Measurements from ENCODE around the gene RRAGB. TPM values are rescaled to one million over a fixed set of nuclear protein-coding genes. Genes with fewer than 3 reads are reported as not detected.
"Not testable (repeated sequence)": the region's sequence is repeated elsewhere in the genome, so short reads cannot be mapped to it uniquely, and the experiment has no call there.

RRAGB gene
- total RNA-seq, 2 experiments from 2014 or later = 7.0 to 8.5 TPM

DNA sequence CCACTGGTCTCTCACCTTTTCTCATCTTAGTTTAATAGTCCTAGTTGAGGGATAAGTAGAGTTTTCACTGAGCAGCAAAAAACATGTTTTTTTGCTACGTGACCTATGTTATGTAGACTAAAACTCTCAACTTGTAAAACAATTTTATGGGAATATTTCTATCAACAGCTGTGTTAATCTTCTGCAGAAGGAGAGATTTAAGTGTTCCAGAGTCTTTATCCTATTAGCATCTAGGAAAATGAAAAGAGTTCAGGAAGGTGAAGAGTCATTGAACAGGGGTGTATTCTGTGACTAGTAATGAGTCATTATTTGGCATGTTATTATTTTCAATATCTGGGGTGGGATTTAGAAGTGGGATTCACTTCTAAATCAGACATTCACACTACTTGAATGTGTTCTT, 41.9 kb downstream of the RRAGB start:
- ChIA-PET POLR2A (no interaction called here), CTCF (no interaction called here)
- H3K4me1 Mint-ChIP-seq (ENCODE audit: low read depth) = no peaks in the 10 kb centered on the region
- intact Hi-C loops (cut with DNase I, micrococcal nuclease) = no loop called here
- DNase-seq (no peak), ATAC-seq (ENCODE audit: poor library complexity) (no peak)
- H3K4me1 ChIP-seq (ENCODE audit: insufficient read depth, low read length) = no peaks in the 10 kb centered on the region
- no peak overlapping the region for H3K27ac ChIP-seq (ENCODE audit: low read depth in 1 of 2, low read length in 2 of 2)
- no peaks in the 10 kb centered on the region for H3K27me3 ChIP-seq (ENCODE audit: control insufficient read depth in 1 of 2, insufficient read depth in 2 of 2, low read length in 2 of 2)
- no peak for TF ChIP-seq CTCF (IDR thresholded peaks at IDR 0.05)
- H3K27ac Mint-ChIP-seq = no peak overlapping the region
- peaks cover 21% of the 10 kb centered on the region for H3K36me3 ChIP-seq (ENCODE audit: insufficient read depth, low read length)
- no peak overlapping the region for H3K4me3 Mint-ChIP-seq
- no peaks in the 10 kb centered on the region for H3K27me3 Mint-ChIP-seq
- H3K4me3 ChIP-seq (ENCODE audit: low read length) = no peak overlapping the region
- H3K9me3 ChIP-seq (ENCODE audit: control insufficient read depth in 1 of 2, insufficient read depth in 1 of 2, low read length in 2 of 2) = no peaks in the 10 kb centered on the region
- H3K36me3 Mint-ChIP-seq (ENCODE audit: low read depth) = peaks cover 82% of the 10 kb centered on the region
- H3K9me3 Mint-ChIP-seq = no peaks in the 10 kb centered on the region

- Histone ChIP-seq H3K36me3 (ENCODE audit: insufficient read depth, low read length) (no peaks in the 10 kb centered on the region), H3K27ac (ENCODE audit: low read depth in 1 of 2, low read length in 2 of 2) (no peak overlapping the region), H3K9me3 (ENCODE audit: control insufficient read depth in 1 of 2, insufficient read depth in 1 of 2, low read length in 2 of 2) (no peaks in the 10 kb centered on the region), H3K4me3 (ENCODE audit: low read length) (no peak overlapping the region), H3K27me3 (ENCODE audit: control insufficient read depth in 1 of 2, insufficient read depth in 2 of 2, low read length in 2 of 2) (no peaks in the 10 kb centered on the region), H3K4me1 (ENCODE audit: insufficient read depth, low read length) (no peaks in the 10 kb centered on the region)
- intact Hi-C loops (cut with DNase I, micrococcal nuclease) = no loop called here
- no peak for ATAC-seq (ENCODE audit: poor library complexity)
- DNase-seq = no peak
- H3K27me3 Mint-ChIP-seq = no peaks in the 10 kb centered on the region
- H3K4me1 Mint-ChIP-seq (ENCODE audit: low read depth) = no peaks in the 10 kb centered on the region
- CTCF ChIA-PET = interaction anchor here (1.0 kb wide), 1 partner anchor 21 kb away, joined by 3 read pairs; no protein-coding TSS in a partner anchor
- H3K27ac Mint-ChIP-seq = no peak overlapping the region
- peaks cover 2% of the 10 kb centered on the region for H3K9me3 Mint-ChIP-seq
- POLR2A ChIA-PET = no interaction called here
- TF ChIP-seq CTCF (IDR thresholded peaks at IDR 0.05) = no peak
- H3K36me3 Mint-ChIP-seq (ENCODE audit: low read depth) = peaks cover 53% of the 10 kb centered on the region
- no peak overlapping the region for H3K4me3 Mint-ChIP-seq
Observed at GRCh38 chrX:55767100-55767499, 49.6 kb downstream of the RRAGB start.

DNA sequence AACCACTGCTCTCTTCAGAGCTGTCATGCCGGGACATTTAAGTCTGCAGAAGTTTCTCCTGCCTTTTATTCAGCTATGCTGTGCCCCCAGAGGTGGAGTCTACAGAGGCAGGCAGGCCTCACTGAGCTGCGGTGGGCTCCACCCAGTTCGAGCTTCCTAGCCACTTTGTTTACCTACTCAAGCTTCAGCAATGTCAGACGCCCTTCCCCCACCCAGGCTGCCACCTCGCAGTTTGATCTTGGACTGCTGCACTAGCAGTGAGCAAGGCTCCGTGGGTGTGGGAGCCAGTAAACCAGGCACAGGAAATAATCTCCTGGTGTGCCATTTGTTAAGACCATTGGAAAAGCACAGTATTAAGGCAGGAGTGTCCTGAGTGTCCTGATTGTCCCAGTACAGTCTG, 56.9 kb downstream of the RRAGB start:
- H3K4me3 ChIP-seq (ENCODE audit: low read length); H3K4me3 Mint-ChIP-seq: not testable (repeated sequence)

DNA sequence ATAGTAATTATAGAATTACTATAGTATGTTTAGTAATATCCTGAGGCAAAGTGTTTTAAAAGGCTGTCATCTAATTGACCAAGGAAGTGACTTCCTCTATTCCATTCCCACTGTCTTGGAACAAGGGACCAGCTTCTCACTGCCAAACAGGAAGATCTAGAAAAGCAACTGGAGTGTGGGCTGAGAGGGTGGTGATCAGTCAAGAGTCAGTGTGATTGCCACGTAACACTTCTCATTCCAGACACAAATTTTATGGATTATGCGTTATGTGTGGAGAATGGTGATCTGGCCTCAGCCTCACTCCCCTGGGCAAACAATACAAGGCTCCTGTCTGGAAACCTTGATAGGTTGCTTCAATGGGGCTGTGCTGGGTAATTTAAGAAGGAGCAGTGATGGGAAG, 60.0 kb downstream of the RRAGB start:
- Mint-ChIP-seq H3K4me1 (ENCODE audit: low read depth) (peaks cover 4% of the 10 kb centered on the region), H3K9me3 (peaks cover 4% of the 10 kb centered on the region), H3K4me3 (no peak overlapping the region), H3K36me3 (ENCODE audit: low read depth) (peaks cover 41% of the 10 kb centered on the region), H3K27me3 (no peaks in the 10 kb centered on the region), H3K27ac (no peak overlapping the region)
- no peaks in the 10 kb centered on the region for H3K4me1 ChIP-seq (ENCODE audit: insufficient read depth, low read length)
- no peak overlapping the region for H3K27ac ChIP-seq (ENCODE audit: low read depth in 1 of 2, low read length in 2 of 2)
- ATAC-seq (ENCODE audit: poor library complexity) (no peak), DNase-seq (no peak)
- intact Hi-C loops (cut with DNase I, micrococcal nuclease) = no loop called here
- H3K27me3 ChIP-seq (ENCODE audit: control insufficient read depth in 1 of 2, insufficient read depth in 2 of 2, low read length in 2 of 2) = no peaks in the 10 kb centered on the region
- ChIA-PET POLR2A (no interaction called here), CTCF (no interaction called here)
- H3K4me3 ChIP-seq (ENCODE audit: low read length) = no peak overlapping the region
- H3K9me3 ChIP-seq (ENCODE audit: control insufficient read depth in 1 of 2, insufficient read depth in 1 of 2, low read length in 2 of 2) = no peaks in the 10 kb centered on the region
- H3K36me3 ChIP-seq (ENCODE audit: insufficient read depth, low read length) = no peaks in the 10 kb centered on the region
- TF ChIP-seq CTCF (IDR thresholded peaks at IDR 0.05) = no peak

More for the DNA sequence above, 56.9 kb downstream of the RRAGB start:
- H3K4me1 ChIP-seq (ENCODE audit: insufficient read depth, low read length); H3K27me3 ChIP-seq (ENCODE audit: control insufficient read depth in 1 of 2, insufficient read depth in 2 of 2, low read length in 2 of 2); H3K27ac Mint-ChIP-seq; intact Hi-C loops (cut with DNase I, micrococcal nuclease); H3K27me3 Mint-ChIP-seq; H3K9me3 Mint-ChIP-seq; H3K27ac ChIP-seq (ENCODE audit: low read depth in 1 of 2, low read length in 2 of 2); ATAC-seq (ENCODE audit: poor library complexity); H3K4me1 Mint-ChIP-seq (ENCODE audit: low read depth); POLR2A ChIA-PET; H3K9me3 ChIP-seq (ENCODE audit: control insufficient read depth in 1 of 2, insufficient read depth in 1 of 2, low read length in 2 of 2); CTCF ChIA-PET; H3K36me3 ChIP-seq (ENCODE audit: insufficient read depth, low read length): not testable (repeated sequence)
- peaks cover 66% of the 10 kb centered on the region for H3K36me3 Mint-ChIP-seq (ENCODE audit: low read depth)
- peak in 1 of 14 experiments; percentile 27 for DNase-seq

Data from CD4-positive, alpha-beta T cell (primary cell).